GM21381 (cell line): ENCODE results near the gene ARHGAP40.
A peak's percentile ranks its signal among the peaks of the same experiment; 100 is the strongest.

Experiments
- ATAC-seq: cut with Tn5 transposase; IDR thresholded peaks from one replicate; pipeline ENCODE4 v1.9.1; 2021; ENCODE audit warnings: mild to moderate bottlenecking, moderate library complexity; ENCODE audit not compliant: unreplicated experiment

The ARHGAP40 gene

GRCh38 chr20:38673725-38674091 is 72.1 kb downstream of the ARHGAP40 start:
- peak; percentile 19 for ATAC-seq

GRCh38 chr20:38674092-38674764 is 72.6 kb downstream of the ARHGAP40 start:
- peak; percentile 51 for ATAC-seq

- no peak for ATAC-seq
Observed at GRCh38 chr20:38674765-38675133, 73.1 kb downstream of the ARHGAP40 start.

- no peak for ATAC-seq
Observed at GRCh38 chr20:38676576-38676975, 75.0 kb downstream of the ARHGAP40 start.

- ATAC-seq: no peak
Observed at GRCh38 chr20:38680500-38681306, 79.1 kb downstream of the ARHGAP40 start.

- ATAC-seq: no peak
Observed at GRCh38 chr20:38685271-38685670, 83.7 kb downstream of the ARHGAP40 start.

GRCh38 chr20:38685853-38686473 is 84.4 kb downstream of the ARHGAP40 start:
- no peak for ATAC-seq

GRCh38 chr20:38692436-38693411 is 91.1 kb downstream of the ARHGAP40 start:
- no peak for ATAC-seq

GRCh38 chr20:38697306-38697705 is 95.7 kb downstream of the ARHGAP40 start:
- ATAC-seq: no peak

GRCh38 chr20:38698541-38698940 is 96.9 kb downstream of the ARHGAP40 start:
- ATAC-seq: no peak

GRCh38 chr20:38700141-38700540 is 98.5 kb downstream of the ARHGAP40 start:
- ATAC-seq: no peak
